Measurements from ENCODE around the gene PRAC1. TPM values are rescaled to one million over a fixed set of nuclear protein-coding genes. Genes with fewer than 3 reads are reported as not detected.

Gene PRAC1
- total RNA-seq, 1 donor from 2014 or later, result not detected

- Mint-ChIP-seq H3K4me1 (ENCODE audit: unreplicated experiment) (no peaks in the 10 kb centered on the region), H3K27ac (no peak overlapping the region), H3K9me3 (no peaks in the 10 kb centered on the region), H3K36me3 (no peaks in the 10 kb centered on the region), H3K4me3 (no peak overlapping the region), H3K27me3 (peaks cover 98% of the 10 kb centered on the region)
- TF ChIP-seq, protein P1, sequence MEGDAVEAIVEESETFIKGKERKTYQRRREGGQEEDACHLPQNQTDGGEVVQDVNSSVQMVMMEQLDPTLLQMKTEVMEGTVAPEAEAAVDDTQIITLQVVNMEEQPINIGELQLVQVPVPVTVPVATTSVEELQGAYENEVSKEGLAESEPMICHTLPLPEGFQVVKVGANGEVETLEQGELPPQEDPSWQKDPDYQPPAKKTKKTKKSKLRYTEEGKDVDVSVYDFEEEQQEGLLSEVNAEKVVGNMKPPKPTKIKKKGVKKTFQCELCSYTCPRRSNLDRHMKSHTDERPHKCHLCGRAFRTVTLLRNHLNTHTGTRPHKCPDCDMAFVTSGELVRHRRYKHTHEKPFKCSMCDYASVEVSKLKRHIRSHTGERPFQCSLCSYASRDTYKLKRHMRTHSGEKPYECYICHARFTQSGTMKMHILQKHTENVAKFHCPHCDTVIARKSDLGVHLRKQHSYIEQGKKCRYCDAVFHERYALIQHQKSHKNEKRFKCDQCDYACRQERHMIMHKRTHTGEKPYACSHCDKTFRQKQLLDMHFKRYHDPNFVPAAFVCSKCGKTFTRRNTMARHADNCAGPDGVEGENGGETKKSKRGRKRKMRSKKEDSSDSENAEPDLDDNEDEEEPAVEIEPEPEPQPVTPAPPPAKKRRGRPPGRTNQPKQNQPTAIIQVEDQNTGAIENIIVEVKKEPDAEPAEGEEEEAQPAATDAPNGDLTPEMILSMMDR (conservative IDR thresholded peaks at IDR 0.05), result no peak
- DNase-seq (ENCODE audit: extremely low spot score, unreplicated experiment), result no peak
Measured at GRCh38 chr17:48754500-48755261, 32.4 kb upstream of the PRAC1 start.

GRCh38 chr17:48753794-48754499 is 31.6 kb upstream of the PRAC1 start:
- Mint-ChIP-seq H3K9me3 (no peaks in the 10 kb centered on the region), H3K4me1 (ENCODE audit: unreplicated experiment) (no peaks in the 10 kb centered on the region)

DNA sequence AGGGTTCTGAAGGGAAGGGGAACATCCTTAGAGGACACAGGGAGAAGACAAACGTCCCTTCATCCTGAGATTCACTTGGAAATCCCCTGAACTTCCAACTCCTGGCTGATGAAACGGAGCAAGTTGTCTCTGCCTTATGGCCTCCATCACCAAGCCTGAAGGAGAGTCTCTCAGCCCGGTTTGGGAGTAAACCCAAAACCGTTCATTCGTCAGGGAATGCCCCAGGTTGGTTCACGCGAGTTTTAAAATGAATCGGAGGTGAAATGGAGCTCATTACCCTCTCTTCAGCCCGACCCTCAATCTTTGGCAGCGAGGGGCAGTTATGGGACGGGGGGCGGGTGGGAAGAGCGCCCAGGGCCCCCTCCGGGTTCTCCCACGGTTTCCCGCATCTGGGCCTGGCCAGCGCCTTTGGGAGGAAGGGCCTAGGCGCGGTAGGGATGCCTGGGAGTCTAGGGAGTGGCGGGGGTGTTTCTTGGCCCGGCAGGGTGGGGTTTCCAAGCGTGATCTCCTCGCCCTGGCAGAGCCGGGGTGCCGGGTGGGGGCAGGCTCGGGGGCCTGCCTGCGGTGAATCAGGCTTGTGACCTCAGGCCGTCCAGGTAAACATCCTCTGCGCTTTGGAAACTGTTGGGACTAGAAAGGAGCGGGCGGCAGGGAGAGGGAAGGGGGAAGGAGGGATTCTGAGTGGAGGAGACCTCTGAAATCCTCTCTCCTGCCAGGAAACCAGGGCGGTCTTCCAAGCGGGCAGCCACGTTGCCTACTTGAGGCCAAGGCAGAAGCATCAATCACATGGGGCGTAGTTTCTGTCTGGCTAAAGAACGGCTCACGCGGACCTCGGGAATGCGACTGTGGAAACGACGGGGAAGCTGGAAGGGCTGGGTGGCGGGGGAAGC is 30.3 kb upstream of the PRAC1 start:
- no peaks in the 10 kb centered on the region for H3K4me1 Mint-ChIP-seq (ENCODE audit: unreplicated experiment)
- no peak overlapping the region for H3K4me3 Mint-ChIP-seq

More at GRCh38 chr17:48753794-48754499, 31.6 kb upstream of the PRAC1 start:
- Mint-ChIP-seq H3K27me3 (peaks cover 98% of the 10 kb centered on the region), H3K27ac (no peak overlapping the region), H3K36me3 (no peaks in the 10 kb centered on the region), H3K4me3 (no peak overlapping the region)
- TF ChIP-seq, protein P1 (conservative IDR thresholded peaks at IDR 0.05), result no peak
- no peak for DNase-seq (ENCODE audit: extremely low spot score, unreplicated experiment)

DNA sequence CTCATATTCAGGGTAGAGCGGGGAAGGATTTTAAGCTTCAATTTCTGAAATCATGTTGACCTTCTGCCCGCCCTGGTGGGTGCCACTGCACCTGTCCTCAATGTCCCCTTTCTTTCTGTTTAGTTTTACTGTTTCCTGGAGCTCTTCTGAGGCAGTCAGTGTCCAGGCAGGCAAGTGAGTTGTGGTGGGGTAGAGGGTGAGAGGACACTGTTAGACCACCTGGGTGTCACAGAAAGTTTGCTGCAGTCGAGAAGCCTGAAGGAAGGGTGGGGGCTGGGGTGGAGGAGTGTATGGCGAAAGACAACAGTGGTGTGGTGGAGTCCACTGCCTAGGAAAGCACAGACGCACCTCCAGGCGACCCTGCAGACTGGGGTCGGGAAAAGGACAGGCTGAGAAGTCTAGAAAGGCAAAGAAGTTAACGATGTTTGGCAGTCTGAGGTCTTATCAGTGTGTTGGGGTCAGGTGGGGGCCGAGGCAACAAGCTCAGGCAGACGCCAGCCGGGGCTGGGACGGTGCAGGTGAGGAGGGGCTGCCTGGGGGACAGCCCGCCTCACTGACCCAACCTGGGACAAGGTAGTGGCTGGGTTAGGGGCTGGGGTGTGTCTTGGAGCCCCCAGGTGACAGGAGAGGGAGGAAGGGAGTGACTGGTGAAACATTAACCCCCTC is 29.5 kb upstream of the PRAC1 start:
- H3K4me3 Mint-ChIP-seq, result no peak overlapping the region
- no peak for DNase-seq (ENCODE audit: extremely low spot score, unreplicated experiment)
- peaks cover 99% of the 10 kb centered on the region for H3K27me3 Mint-ChIP-seq
- no peak overlapping the region for H3K27ac Mint-ChIP-seq
- H3K36me3 Mint-ChIP-seq, result no peaks in the 10 kb centered on the region
- TF ChIP-seq, protein P1 (conservative IDR thresholded peaks at IDR 0.05), result no peak
- no peaks in the 10 kb centered on the region for H3K4me1 Mint-ChIP-seq (ENCODE audit: unreplicated experiment)
- no peaks in the 10 kb centered on the region for H3K9me3 Mint-ChIP-seq

More for the DNA sequence above, 30.3 kb upstream of the PRAC1 start:
- no peaks in the 10 kb centered on the region for H3K9me3 Mint-ChIP-seq
- peaks cover 99% of the 10 kb centered on the region for H3K27me3 Mint-ChIP-seq
- H3K27ac Mint-ChIP-seq, result no peak overlapping the region
- TF ChIP-seq, protein P1 (conservative IDR thresholded peaks at IDR 0.05), result no peak
- DNase-seq (ENCODE audit: extremely low spot score, unreplicated experiment), result no peak
- no peaks in the 10 kb centered on the region for H3K36me3 Mint-ChIP-seq

- Mint-ChIP-seq H3K4me3 (peak overlapping the region; percentile 42), H3K36me3 (no peaks in the 10 kb centered on the region), H3K4me1 (ENCODE audit: unreplicated experiment) (no peaks in the 10 kb centered on the region), H3K27ac (no peak overlapping the region), H3K27me3 (peaks cover 99% of the 10 kb centered on the region), H3K9me3 (no peaks in the 10 kb centered on the region)
- no peak for DNase-seq (ENCODE audit: extremely low spot score, unreplicated experiment)
- TF ChIP-seq, protein P1 (conservative IDR thresholded peaks at IDR 0.05), result no peak
Measured at GRCh38 chr17:48751172-48751571, 28.9 kb upstream of the PRAC1 start.
